Adrenal gland (tissue), 12 donors: ENCODE data around the gene C8B. TPM values are rescaled to one million over a fixed set of nuclear protein-coding genes. Genes with fewer than 3 reads are reported as not detected.

Experiments
- DNase-seq, 7 donors: peaks; one replicate each; pipeline ENCODE4 v3.0.0-alpha.2; 2019 to 2020
- H3K27ac ChIP-seq, 5 donors: fragments of 200-600 bp; sonication (generic) in 4 of 5; 1 replicate in 3 of 5; 2 replicates in 2 of 5; pipeline versions ENCODE4 v1.5.1 to v1.8.0; 2016 to 2020; ENCODE audit warnings: mild to moderate bottlenecking in 1 of 5
- H3K27me3 ChIP-seq: fragments of 200-600 bp; 2 replicates; pipeline ENCODE4 v1.8.0; 2021
- H3K36me3 ChIP-seq, 2 donors: fragments of 200-600 bp; replicated peaks in 1 of 2; 1 replicate in 1 of 2; 2 replicates in 1 of 2; pipeline versions ENCODE4 v1.5.1 to v1.8.0; 2018 to 2022
- H3K4me1 ChIP-seq, 2 donors: fragments of 200-600 bp; replicated peaks in 1 of 2; 1 replicate in 1 of 2; 2 replicates in 1 of 2; pipeline versions ENCODE4 v1.5.1 to v1.8.0; 2018 to 2021
- H3K4me3 ChIP-seq, 4 donors: fragments of 200-600 bp; sonication (generic) in 3 of 4; one replicate each; pipeline ENCODE4 v1.5.1; 2016 to 2018
- H3K9me3 ChIP-seq, 3 donors: fragments of 200-600 bp; sonication (generic) in 1 of 3; replicated peaks in 1 of 3; 1 replicate in 2 of 3; 2 replicates in 1 of 3; pipeline versions ENCODE4 v1.5.1 to v1.8.0; 2016 to 2021
- CTCF ChIP-seq, 6 experiments: fragments of 450-650 bp in 4 of 6; fragments of 200-600 bp in 2 of 6; sonication (generic) in 1 of 6; IDR thresholded peaks; 1 replicate in 5 of 6; 2 replicates in 1 of 6; pipeline versions ENCODE4 v1.5.1 to v1.8.0; 2016 to 2021; ENCODE audit warnings: antibody characterized with exemption in 6 of 6, mild to moderate bottlenecking in 2 of 6, moderate library complexity in 1 of 6
- POLR2A ChIP-seq, 2 donors: fragments of 450-650 bp; IDR thresholded peaks; one replicate each; pipeline ENCODE4 v1.6.1; 2017; ENCODE audit warnings: antibody characterized with exemption in 2 of 2, mild to moderate bottlenecking in 2 of 2, moderate library complexity in 1 of 2
- WGBS, 4 donors: extraction: QIAGEN DNeasy Blood & Tissue Kit in 2 of 4; methylation state at CpG; one replicate each; pipeline versions ENCODE4 v1.1.5 to v1.1.7; 2013 to 2017; 5-methylcytosine and 5-hydroxymethylcytosine counted together
- intact Hi-C, 2 donors: fragments of 100-400 bp; cut with DNase I; formaldehyde crosslinking; loops; one replicate each; pipeline versions ENCODE4 v1.14.1 to v1.15.0; 2022 to 2023
- polyA plus RNA-seq, 3 donors: library from polyadenylated mRNA; stranded (reverse); fragments of 200-250 nt in 2 of 3; fragments of 350-450 nt in 1 of 3; fragmentation: Illumina TruSeq in 1 of 3; extraction: RNeasy Lipid Tissue Mini Kit (QIAGEN cat#74804) in 1 of 3; gene quantifications; one replicate each; pipeline ENCODE4 v1.2.3, GENCODE V29; 2013 to 2014
- total RNA-seq, 9 donors: library from RNA; depleted of rRNA in 4 of 9; stranded (reverse); fragments of >200 nt in 4 of 9; fragments of 120-200 nt in 1 of 9; fragmentation: NEBNext Ultra II Directional in 1 of 9; extraction: Animal tissue kit (Norgen Biotek cat#: 25700) in 1 of 9; gene quantifications; one replicate each; pipeline versions ENCODE4 v1.1.0 to v1.2.4, GENCODE V29; 2013 to 2023
- donor health status: healthy with polysubstance abuse.
- donor health status: Bipolar disorder and iron deficiency.
- donor health status: DM: yes; HTN: yes; CAD: no.
- donor health status: DM: no; HTN: no; CAD: no.
- donor health status: DM: no; HTN: no; CAD: no.
- donor health status: DM: yes; HTN: yes; CAD: no.

The C8B gene
- total and polyA plus RNA-seq, 12 donors = 0.03 TPM; not detected in 11

- Histone ChIP-seq H3K4me3 (no peak overlapping the region), H3K27me3 (no peaks in the 10 kb centered on the region), H3K4me1 (no peaks in the 10 kb centered on the region), H3K27ac (no peak overlapping the region), H3K36me3 (no peaks in the 10 kb centered on the region), H3K9me3 (no peaks in the 10 kb centered on the region)
- TF ChIP-seq CTCF (IDR thresholded peaks at IDR 0.05) (no peak), POLR2A (IDR thresholded peaks at IDR 0.05) (no peak)
- intact Hi-C loops = no loop called here
- no peak for DNase-seq
- 70 to 90% (median 79%) methylated on average over 2 of the region's 2 CpGs for WGBS, 4 donors
These were observed 45.2 kb downstream of the C8B start for GRCh38 chr1:56920591-56921001.

GRCh38 chr1:56917356-56917755 is 48.5 kb downstream of the C8B start:
- WGBS, 4 donors = 75 to 97% (median 81%) methylated on average over 3 to 5 of the region's 5 CpGs
- TF ChIP-seq CTCF (IDR thresholded peaks at IDR 0.05) (no peak), POLR2A (IDR thresholded peaks at IDR 0.05) (no peak)
- Histone ChIP-seq H3K4me1 (no peaks in the 10 kb centered on the region), H3K36me3 (no peaks in the 10 kb centered on the region), H3K27ac (no peak overlapping the region), H3K9me3 (no peaks in the 10 kb centered on the region), H3K4me3 (no peak overlapping the region), H3K27me3 (no peaks in the 10 kb centered on the region)
- no peak for DNase-seq
- intact Hi-C loops = no loop called here

GRCh38 chr1:56916630-56917029 is 49.2 kb downstream of the C8B start:
- no peaks in the 10 kb centered on the region for H3K4me1 ChIP-seq
- H3K27ac ChIP-seq = no peak overlapping the region
- 80 to 90% (median 85%) methylated on average over 3 of the region's 3 CpGs for WGBS, 4 donors
- H3K36me3 ChIP-seq = no peaks in the 10 kb centered on the region
- H3K4me3 ChIP-seq = no peak overlapping the region
- intact Hi-C loops = no loop called here
- no peak for DNase-seq
- H3K9me3 ChIP-seq = no peaks in the 10 kb centered on the region
- no peaks in the 10 kb centered on the region for H3K27me3 ChIP-seq
- no peak for TF ChIP-seq CTCF (IDR thresholded peaks at IDR 0.05)
- no peak for TF ChIP-seq POLR2A (IDR thresholded peaks at IDR 0.05)

GRCh38 chr1:56915960-56916359 is 49.9 kb downstream of the C8B start:
- 48 to 58% (median 49%) methylated on average over 4 of the region's 4 CpGs for WGBS, 4 donors
- H3K27me3 ChIP-seq = no peaks in the 10 kb centered on the region
- no peaks in the 10 kb centered on the region for H3K4me1 ChIP-seq
- intact Hi-C loops = no loop called here
- no peak overlapping the region for H3K27ac ChIP-seq
- no peaks in the 10 kb centered on the region for H3K36me3 ChIP-seq
- no peaks in the 10 kb centered on the region for H3K9me3 ChIP-seq
- TF ChIP-seq CTCF (IDR thresholded peaks at IDR 0.05) = no peak
- TF ChIP-seq POLR2A (IDR thresholded peaks at IDR 0.05) = no peak
- no peak overlapping the region for H3K4me3 ChIP-seq
- no peak for DNase-seq
